K562 (cell line): ENCODE results near the gene PLXDC2. TPM values are rescaled to one million over a fixed set of nuclear protein-coding genes. Genes with fewer than 3 reads are reported as not detected.

Source experiments
- MCM2 ChIP-seq: fragments of 450-650 bp; IDR thresholded peaks from 2 replicates; pipeline ENCODE4 v1.6.1; 2017; ENCODE audit warnings: low read depth, mild to moderate bottlenecking
- MXI1 ChIP-seq: IDR thresholded peaks from 2 replicates; pipeline ENCODE4 v1.6.1; 2011; ENCODE audit warnings: low read depth, mild to moderate bottlenecking, improper control_type of control experiment, low read length
- NFRKB ChIP-seq: fragments of 450-650 bp; IDR thresholded peaks from 2 replicates; pipeline ENCODE4 v1.6.1; 2016; ENCODE audit warnings: low read depth
- SMAD4 ChIP-seq: fragments of 250-450 bp; sonication (Bioruptor Pico); conservative IDR thresholded peaks from 2 replicates; pipeline ENCODE4 v1.8.0; 2021; ENCODE audit warnings: inconsistent platforms, mild to moderate bottlenecking, moderate library complexity
- ZBTB40 ChIP-seq, 2 experiments: fragments of 450-650 bp in 1 of 2; sonication (generic) in 1 of 2; formaldehyde crosslinking in 1 of 2; IDR thresholded peaks; 2 replicates each; pipeline versions ENCODE4 v1.7.1 to v1.9.0; 2016 to 2022; ENCODE audit warnings: inconsistent platforms in 1 of 2, mild to moderate bottlenecking in 1 of 2, missing genetic modification reagents in 1 of 2
- ZNF217 ChIP-seq: sonication (generic); formaldehyde crosslinking; IDR thresholded peaks from 2 replicates; pipeline ENCODE4 v1.8.0; 2022; ENCODE audit warnings: mild to moderate bottlenecking, missing genetic modification reagents
- polyA plus RNA-seq, 8 experiments: library from polyadenylated mRNA; depleted of rRNA in 4 of 8; stranded (reverse) in 5 of 8; unstranded in 3 of 8; fragments of >200 nt; fragmentation: Nextera tagmentation in 2 of 8; fragmentation: Illumina TruSeq in 1 of 8; extraction: Ambion mirVana in 2 of 8; extraction: Trizol in 1 of 8; gene quantifications; 2 replicates each; pipeline versions ENCODE4 v1.2.1 to v1.2.3, GENCODE V29; 2011 to 2014; ENCODE audit warnings: inconsistent platforms in 1 of 8, missing spikeins in 1 of 8
- total RNA-seq, 7 experiments: library from RNA; depleted of rRNA in 6 of 7; stranded (reverse); fragments of >200 nt in 6 of 7; fragmentation: Illumina TruSeq in 2 of 7; extraction: Trizol in 2 of 7; gene quantifications; 2 replicates each; pipeline versions ENCODE4 v1.2.1 to v1.2.3, GENCODE V29; 2011 to 2021; ENCODE audit warnings: low replicate concordance in 1 of 7
- TF ChIP-seq, protein P1 (sequence below): fragments of 450-650 bp; formaldehyde crosslinking; IDR thresholded peaks from 2 replicates; pipeline ENCODE4 v1.4.0; 2020; ENCODE audit warnings: mild to moderate bottlenecking, moderate library complexity

Gene PLXDC2
- total and polyA plus RNA-seq, 9 of the 15 experiments (the other 6 are each of a cell fraction or from before 2014, with no cell fraction given), result 0.01 to 0.33 (median 0.10) TPM; not detected in 3

- TF ChIP-seq ZBTB40 (IDR thresholded peaks at IDR 0.05) (no peak), ZBTB40 (CRISPR knock-in tag; IDR thresholded peaks at IDR 0.05) (no peak), NFRKB (no peak), MXI1 (no peak), SMAD4 (no peak), MCM2 (no peak), ZNF217 (CRISPR knock-in tag) (no peak)
- TF ChIP-seq, protein P1, sequence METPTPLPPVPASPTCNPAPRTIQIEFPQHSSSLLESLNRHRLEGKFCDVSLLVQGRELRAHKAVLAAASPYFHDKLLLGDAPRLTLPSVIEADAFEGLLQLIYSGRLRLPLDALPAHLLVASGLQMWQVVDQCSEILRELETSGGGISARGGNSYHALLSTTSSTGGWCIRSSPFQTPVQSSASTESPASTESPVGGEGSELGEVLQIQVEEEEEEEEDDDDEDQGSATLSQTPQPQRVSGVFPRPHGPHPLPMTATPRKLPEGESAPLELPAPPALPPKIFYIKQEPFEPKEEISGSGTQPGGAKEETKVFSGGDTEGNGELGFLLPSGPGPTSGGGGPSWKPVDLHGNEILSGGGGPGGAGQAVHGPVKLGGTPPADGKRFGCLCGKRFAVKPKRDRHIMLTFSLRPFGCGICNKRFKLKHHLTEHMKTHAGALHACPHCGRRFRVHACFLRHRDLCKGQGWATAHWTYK, result no peak
Measured at GRCh38 chr10:20162123-20162522, 345.9 kb downstream of the PLXDC2 start (continued).
